Measurements from ENCODE around the gene RNF141.

The RNF141 gene
- total RNA-seq = 10.7 to 53.8 (median 36.4) reads per million in 18 experiments

- DNase-seq = peak; percentile 89 to 94
Observed at GRCh38 chr11:10540915-10541560, at the start of gene RNF141. RNF141 (minus strand) TSS chr11:10541187; CDS start chr11:10534158, 7,029 bp downstream.

- no peak for DNase-seq
Observed at GRCh38 chr11:10590218-10590915, 49.4 kb upstream of the RNF141 start.

GRCh38 chr11:10588904-10589303 is 47.9 kb upstream of the RNF141 start:
- peak in 1 of 2 donors; percentile 35 for DNase-seq

- no peak for DNase-seq
Observed at GRCh38 chr11:10587995-10588394, 47.0 kb upstream of the RNF141 start.

GRCh38 chr11:10587388-10587787 is 46.4 kb upstream of the RNF141 start:
- DNase-seq = no peak

- no peak for DNase-seq
Observed at GRCh38 chr11:10584071-10584501, 43.1 kb upstream of the RNF141 start.

- peak; percentile 82 to 91 for DNase-seq
Observed at GRCh38 chr11:10581481-10582019, 40.6 kb upstream of the RNF141 start.

GRCh38 chr11:10580623-10581022 is 39.6 kb upstream of the RNF141 start:
- DNase-seq = no peak

GRCh38 chr11:10579700-10580099 is 38.7 kb upstream of the RNF141 start:
- DNase-seq = no peak

- DNase-seq = no peak
Observed at GRCh38 chr11:10576035-10576398, 35.0 kb upstream of the RNF141 start.

GRCh38 chr11:10575346-10576034 is 34.5 kb upstream of the RNF141 start:
- no peak for DNase-seq

- no peak for DNase-seq
Observed at GRCh38 chr11:10573556-10573955, 32.6 kb upstream of the RNF141 start.

- DNase-seq = no peak
Observed at GRCh38 chr11:10573028-10573427, 32.0 kb upstream of the RNF141 start.

GRCh38 chr11:10572533-10572932 is 31.5 kb upstream of the RNF141 start:
- DNase-seq = no peak

GRCh38 chr11:10568486-10568941 is 27.5 kb upstream of the RNF141 start, which contains the start of gene LYVE1:
LYVE1 (minus strand) TSS chr11:10568665; CDS start chr11:10568532, 133 bp downstream.
- DNase-seq = no peak

GRCh38 chr11:10567446-10567845 is 26.5 kb upstream of the RNF141 start:
- no peak for DNase-seq

GRCh38 chr11:10566257-10566957 is 25.4 kb upstream of the RNF141 start:
- no peak for DNase-seq

- DNase-seq = no peak
Observed at GRCh38 chr11:10565493-10565892, 24.5 kb upstream of the RNF141 start.

GRCh38 chr11:10564696-10565318 is 23.8 kb upstream of the RNF141 start:
- peak in 1 of 2 donors; percentile 22 for DNase-seq

- DNase-seq = no peak
Observed at GRCh38 chr11:10564030-10564429, 23.0 kb upstream of the RNF141 start.

GRCh38 chr11:10561947-10562346 is 21.0 kb upstream of the RNF141 start:
- DNase-seq = no peak
